Fibroblast of lung (primary cell): Measurements from ENCODE around the gene TRAP1. TPM values are rescaled to one million over a fixed set of nuclear protein-coding genes. Genes with fewer than 3 reads are reported as not detected.
A peak's percentile ranks its signal among the peaks of the same experiment; 100 is the strongest.

Experiments
- DNase-seq, 2 donors: peaks; one replicate each; pipeline versions ENCODE4 v3.0.0 to v3.0.0-alpha.2; 2010; ENCODE audit warnings: low read depth in 2 of 2
- H2AFZ ChIP-seq: 2 replicates; pipeline ENCODE4 v1.5.1; 2012; ENCODE audit warnings: low read length, control low read depth, inconsistent platforms
- H3K27ac ChIP-seq: 2 replicates; pipeline ENCODE4 v1.5.1; 2011; ENCODE audit warnings: low read length, control low read depth; ENCODE audit not compliant: insufficient read depth
- H3K27me3 ChIP-seq: 2 replicates; pipeline ENCODE4 v1.5.1; 2011; ENCODE audit warnings: mild to moderate bottlenecking, low read length; ENCODE audit not compliant: control insufficient read depth, insufficient read depth
- H3K36me3 ChIP-seq: 2 replicates; pipeline ENCODE4 v1.5.1; 2011; ENCODE audit warnings: low read length; ENCODE audit not compliant: control insufficient read depth, insufficient read depth
- H3K4me1 ChIP-seq: 2 replicates; pipeline ENCODE4 v1.5.1; 2011; ENCODE audit warnings: low read length; ENCODE audit not compliant: control insufficient read depth, insufficient read depth; ENCODE audit errors: extremely low read depth
- H3K4me2 ChIP-seq: 2 replicates; pipeline ENCODE4 v1.5.1; 2011; ENCODE audit warnings: low read length, control low read depth; ENCODE audit not compliant: insufficient read depth; ENCODE audit errors: extremely low read depth
- H3K4me3 ChIP-seq, 4 experiments: fragments of 200-600 bp in 1 of 4; sonication (generic) in 1 of 4; replicated peaks in 1 of 4; 2 replicates each; pipeline ENCODE4 v1.5.1; 2011 to 2016; ENCODE audit warnings: low read length in 4 of 4, low read depth in 3 of 4, mild to moderate bottlenecking in 3 of 4, control low read depth in 2 of 4, inconsistent platforms in 1 of 4, mixed read lengths in 1 of 4; ENCODE audit not compliant: insufficient read depth in 1 of 4; ENCODE audit errors: control extremely low read depth in 1 of 4
- H3K79me2 ChIP-seq: 2 replicates; pipeline ENCODE4 v1.5.1; 2012; ENCODE audit warnings: mild to moderate bottlenecking, low read length, inconsistent platforms; ENCODE audit not compliant: control insufficient read depth, insufficient read depth
- H3K9ac ChIP-seq: 2 replicates; pipeline ENCODE4 v1.5.1; 2011; ENCODE audit warnings: mild to moderate bottlenecking, low read length, control low read depth; ENCODE audit not compliant: insufficient read depth
- H3K9me3 ChIP-seq: 2 replicates; pipeline ENCODE4 v1.5.1; 2012; ENCODE audit warnings: low read depth, low read length; ENCODE audit not compliant: control insufficient read depth, insufficient read depth
- H4K20me1 ChIP-seq: 2 replicates; pipeline ENCODE4 v1.5.1; 2011; ENCODE audit warnings: low read length; ENCODE audit not compliant: control insufficient read depth, insufficient read depth; ENCODE audit errors: extremely low read depth
- EZH2 ChIP-seq: IDR thresholded peaks from 2 replicates; pipeline ENCODE4 v1.5.1; 2012; ENCODE audit warnings: low read length, control low read depth, mild to moderate bottlenecking; ENCODE audit errors: missing control alignments
- polyA plus RNA-seq, 2 donors: library from polyadenylated mRNA; depleted of rRNA in 1 of 2; stranded (reverse) in 1 of 2; unstranded in 1 of 2; fragments of >200 nt; gene quantifications; 2 replicates each; pipeline ENCODE4 v1.2.1, GENCODE V29; 2011 to 2012; ENCODE audit warnings: missing spikeins in 1 of 2
- total RNA-seq: library from RNA; depleted of rRNA; stranded (reverse); fragments of >200 nt; gene quantifications from 2 replicates; pipeline ENCODE4 v1.2.1, GENCODE V29; 2014
- TF ChIP-seq, protein P1 (sequence below), 2 donors: IDR thresholded peaks in 1 of 2; conservative IDR thresholded peaks in 1 of 2; 1 replicate in 1 of 2; 2 replicates in 1 of 2; pipeline ENCODE4 v1.5.1; 2011 to 2012; ENCODE audit warnings: low read length in 2 of 2, control low read depth in 1 of 2, inconsistent platforms in 1 of 2, low read depth in 1 of 2, mild to moderate bottlenecking in 1 of 2

Gene TRAP1
- total and polyA plus RNA-seq, 2 donors (not counting 1 experiment from before 2014, with no cell fraction given), result 52.1 to 97.8 TPM

DNA sequence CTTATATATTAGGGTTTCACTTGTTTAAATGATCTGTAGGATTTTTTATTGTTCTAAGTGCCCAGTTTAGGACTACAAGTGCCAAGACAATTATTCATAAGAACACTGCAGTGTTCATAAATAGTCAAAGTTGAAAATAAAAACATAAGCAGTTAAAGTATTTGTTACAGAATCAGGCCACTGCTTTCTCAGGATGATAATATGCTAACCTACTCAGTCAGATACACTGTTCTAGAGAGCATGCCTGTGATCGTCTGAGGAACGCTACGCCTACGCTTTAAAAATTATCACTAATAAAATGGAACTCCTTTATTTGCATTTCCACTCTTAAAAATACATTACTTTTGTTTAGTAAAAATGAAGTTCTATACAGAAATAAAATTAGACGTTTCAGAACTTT is 37.4 kb upstream of the TRAP1 start:
- Histone ChIP-seq H3K9ac (no peak overlapping the region), H3K79me2 (peaks cover 3% of the 10 kb centered on the region), H3K36me3 (peaks cover 9% of the 10 kb centered on the region), H4K20me1 (no peaks in the 10 kb centered on the region), H3K27ac (no peak overlapping the region), H3K27me3 (no peaks in the 10 kb centered on the region), H3K4me3 (no peak overlapping the region), H3K4me2 (no peak overlapping the region), H2AFZ (no peak overlapping the region), H3K4me1 (no peaks in the 10 kb centered on the region), H3K9me3 (no peaks in the 10 kb centered on the region)
- no peak for TF ChIP-seq EZH2
- TF ChIP-seq, protein P1, sequence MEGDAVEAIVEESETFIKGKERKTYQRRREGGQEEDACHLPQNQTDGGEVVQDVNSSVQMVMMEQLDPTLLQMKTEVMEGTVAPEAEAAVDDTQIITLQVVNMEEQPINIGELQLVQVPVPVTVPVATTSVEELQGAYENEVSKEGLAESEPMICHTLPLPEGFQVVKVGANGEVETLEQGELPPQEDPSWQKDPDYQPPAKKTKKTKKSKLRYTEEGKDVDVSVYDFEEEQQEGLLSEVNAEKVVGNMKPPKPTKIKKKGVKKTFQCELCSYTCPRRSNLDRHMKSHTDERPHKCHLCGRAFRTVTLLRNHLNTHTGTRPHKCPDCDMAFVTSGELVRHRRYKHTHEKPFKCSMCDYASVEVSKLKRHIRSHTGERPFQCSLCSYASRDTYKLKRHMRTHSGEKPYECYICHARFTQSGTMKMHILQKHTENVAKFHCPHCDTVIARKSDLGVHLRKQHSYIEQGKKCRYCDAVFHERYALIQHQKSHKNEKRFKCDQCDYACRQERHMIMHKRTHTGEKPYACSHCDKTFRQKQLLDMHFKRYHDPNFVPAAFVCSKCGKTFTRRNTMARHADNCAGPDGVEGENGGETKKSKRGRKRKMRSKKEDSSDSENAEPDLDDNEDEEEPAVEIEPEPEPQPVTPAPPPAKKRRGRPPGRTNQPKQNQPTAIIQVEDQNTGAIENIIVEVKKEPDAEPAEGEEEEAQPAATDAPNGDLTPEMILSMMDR (conservative IDR thresholded peaks at IDR 0.05 in 1 of 2, IDR thresholded peaks at IDR 0.05 in 1 of 2; ENCODE audit: low read depth in 1 of 2, low read length in 2 of 2), result no peak
- DNase-seq, result peak in 1 of 2 donors; percentile 8

DNA sequence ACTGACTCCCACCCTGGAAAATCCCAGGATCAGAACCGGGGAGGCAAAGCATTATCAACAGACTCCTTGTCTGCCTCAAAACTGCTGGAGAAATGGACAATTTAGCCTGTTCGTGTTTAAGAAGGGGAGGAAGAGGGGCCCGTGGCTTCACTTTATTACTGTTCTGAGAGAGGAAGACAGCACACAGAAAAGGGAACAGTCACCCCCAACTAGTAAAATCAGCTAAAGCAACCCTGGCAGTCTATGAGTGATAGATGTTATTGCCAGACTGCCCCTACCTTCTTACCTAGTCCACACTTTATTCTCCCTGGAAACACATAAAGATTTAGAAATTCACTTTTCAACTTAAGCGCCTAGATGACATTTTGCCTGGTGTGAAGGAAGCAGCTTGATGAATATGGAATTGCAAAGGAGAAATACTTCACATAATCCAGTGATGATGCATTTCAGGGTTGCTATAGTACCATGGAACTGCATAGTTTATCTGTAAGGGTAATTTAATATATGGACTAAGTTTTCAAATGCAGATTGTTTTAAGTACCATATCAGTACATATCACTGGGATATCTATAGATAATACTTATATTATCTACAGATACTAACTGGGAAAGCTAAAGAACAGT is 36.9 kb upstream of the TRAP1 start:
- Histone ChIP-seq H4K20me1 (no peaks in the 10 kb centered on the region), H3K9ac (no peak overlapping the region), H3K27ac (no peak overlapping the region), H3K27me3 (no peaks in the 10 kb centered on the region), H3K9me3 (no peaks in the 10 kb centered on the region), H3K4me2 (no peak overlapping the region), H2AFZ (no peak overlapping the region), H3K4me3 (no peak overlapping the region), H3K36me3 (peaks cover 9% of the 10 kb centered on the region), H3K79me2 (peaks cover 3% of the 10 kb centered on the region), H3K4me1 (no peaks in the 10 kb centered on the region)
- TF ChIP-seq, protein P1 (conservative IDR thresholded peaks at IDR 0.05 in 1 of 2, IDR thresholded peaks at IDR 0.05 in 1 of 2; ENCODE audit: low read depth in 1 of 2, low read length in 2 of 2), result no peak
- no peak for TF ChIP-seq EZH2
- peak in 1 of 2 donors; percentile 71 for DNase-seq

DNA sequence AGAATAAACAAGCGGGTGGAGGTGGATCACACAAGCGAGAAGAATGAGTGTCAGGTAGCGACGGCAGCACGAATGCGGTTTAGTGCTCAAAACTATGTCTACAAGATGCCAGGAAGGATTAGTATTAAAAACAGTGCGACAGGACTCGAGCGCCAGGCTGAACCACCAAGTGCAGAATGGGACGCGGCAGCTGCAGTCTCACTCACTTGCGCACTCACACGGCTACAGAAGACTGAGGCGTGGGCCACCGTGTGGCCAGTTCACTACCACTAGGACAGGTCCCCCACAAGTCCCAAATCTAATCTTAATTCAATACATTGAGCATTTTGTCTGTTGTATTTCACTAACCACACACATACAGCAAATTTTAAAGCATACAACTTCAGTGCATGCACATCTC is 35.7 kb upstream of the TRAP1 start:
- no peaks in the 10 kb centered on the region for H3K9me3 ChIP-seq
- no peaks in the 10 kb centered on the region for H3K4me1 ChIP-seq
- peak in 1 of 2 donors; percentile 4 for DNase-seq
- H2AFZ ChIP-seq, result no peak overlapping the region
- H3K4me3 ChIP-seq, result no peak overlapping the region
- TF ChIP-seq, protein P1 (conservative IDR thresholded peaks at IDR 0.05 in 1 of 2, IDR thresholded peaks at IDR 0.05 in 1 of 2; ENCODE audit: low read depth in 1 of 2, low read length in 2 of 2), result no peak
- TF ChIP-seq EZH2, result no peak
- H3K27me3 ChIP-seq, result no peaks in the 10 kb centered on the region
- H3K36me3 ChIP-seq, result peaks cover 9% of the 10 kb centered on the region
- peaks cover 3% of the 10 kb centered on the region for H3K79me2 ChIP-seq
- H3K4me2 ChIP-seq, result no peak overlapping the region
- H3K9ac ChIP-seq, result no peak overlapping the region
- H3K27ac ChIP-seq, result no peak overlapping the region
- no peaks in the 10 kb centered on the region for H4K20me1 ChIP-seq
